ENCODE results near the gene FRAS1. TPM values are rescaled to one million over a fixed set of nuclear protein-coding genes. Genes with fewer than 3 reads are reported as not detected.

FRAS1 gene
- total RNA-seq, 1 experiment from 2014 or later: 0.23 TPM

- H3K27me3 ChIP-seq (ENCODE audit: control insufficient read depth, insufficient read depth, low read length): no peaks in the 10 kb centered on the region
- no peak for ATAC-seq
- BruUV-seq (replicated peaks): no TSS peak
- H3K27ac ChIP-seq (ENCODE audit: low read length): no peak overlapping the region
- H3K4me3 ChIP-seq (ENCODE audit: low read depth in 2 of 2, low read length in 2 of 2): no peak overlapping the region
- DNase-seq (ENCODE audit: low read depth, low spot score): no peak
- in situ Hi-C loops (cut with HindIII; ENCODE audit: low pct_unique_long_range_greater_than_20kb, low sequenced_read_pairs): no loop called here
- TF ChIP-seq CTCF (IDR thresholded peaks at IDR 0.05) (no peak), TCF7L2 (IDR thresholded peaks at IDR 0.05; ENCODE audit: low read depth, low read length) (no peak), SIN3A (IDR thresholded peaks at IDR 0.05; ENCODE audit: borderline replicate concordance, insufficient read depth, low read depth, low read length) (no peak), POLR2AphosphoS5 (IDR thresholded peaks at IDR 0.05; ENCODE audit: low read depth, low read length) (no peak)
- TF ChIP-seq, protein P1, sequence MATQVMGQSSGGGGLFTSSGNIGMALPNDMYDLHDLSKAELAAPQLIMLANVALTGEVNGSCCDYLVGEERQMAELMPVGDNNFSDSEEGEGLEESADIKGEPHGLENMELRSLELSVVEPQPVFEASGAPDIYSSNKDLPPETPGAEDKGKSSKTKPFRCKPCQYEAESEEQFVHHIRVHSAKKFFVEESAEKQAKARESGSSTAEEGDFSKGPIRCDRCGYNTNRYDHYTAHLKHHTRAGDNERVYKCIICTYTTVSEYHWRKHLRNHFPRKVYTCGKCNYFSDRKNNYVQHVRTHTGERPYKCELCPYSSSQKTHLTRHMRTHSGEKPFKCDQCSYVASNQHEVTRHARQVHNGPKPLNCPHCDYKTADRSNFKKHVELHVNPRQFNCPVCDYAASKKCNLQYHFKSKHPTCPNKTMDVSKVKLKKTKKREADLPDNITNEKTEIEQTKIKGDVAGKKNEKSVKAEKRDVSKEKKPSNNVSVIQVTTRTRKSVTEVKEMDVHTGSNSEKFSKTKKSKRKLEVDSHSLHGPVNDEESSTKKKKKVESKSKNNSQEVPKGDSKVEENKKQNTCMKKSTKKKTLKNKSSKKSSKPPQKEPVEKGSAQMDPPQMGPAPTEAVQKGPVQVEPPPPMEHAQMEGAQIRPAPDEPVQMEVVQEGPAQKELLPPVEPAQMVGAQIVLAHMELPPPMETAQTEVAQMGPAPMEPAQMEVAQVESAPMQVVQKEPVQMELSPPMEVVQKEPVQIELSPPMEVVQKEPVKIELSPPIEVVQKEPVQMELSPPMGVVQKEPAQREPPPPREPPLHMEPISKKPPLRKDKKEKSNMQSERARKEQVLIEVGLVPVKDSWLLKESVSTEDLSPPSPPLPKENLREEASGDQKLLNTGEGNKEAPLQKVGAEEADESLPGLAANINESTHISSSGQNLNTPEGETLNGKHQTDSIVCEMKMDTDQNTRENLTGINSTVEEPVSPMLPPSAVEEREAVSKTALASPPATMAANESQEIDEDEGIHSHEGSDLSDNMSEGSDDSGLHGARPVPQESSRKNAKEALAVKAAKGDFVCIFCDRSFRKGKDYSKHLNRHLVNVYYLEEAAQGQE (IDR thresholded peaks at IDR 0.05; ENCODE audit: insufficient read depth in 1 of 2, low read depth in 2 of 2, low read length in 1 of 2): no peak
- ChIA-PET POLR2A (no interaction called here), CTCF (no interaction called here)
- intact Hi-C loops (cut with micrococcal nuclease; ENCODE audit: unreplicated experiment): no loop called here
- no peaks in the 10 kb centered on the region for H3K36me3 ChIP-seq (ENCODE audit: control insufficient read depth, insufficient read depth, low read length)
- no peaks in the 10 kb centered on the region for H3K4me1 ChIP-seq (ENCODE audit: control insufficient read depth, insufficient read depth, low read length)
- no peaks in the 10 kb centered on the region for H3K9me3 ChIP-seq (ENCODE audit: control insufficient read depth, insufficient read depth, low read depth, low read length)
Measured at GRCh38 chr4:78397292-78397630, 340.1 kb downstream of the FRAS1 start.

DNA sequence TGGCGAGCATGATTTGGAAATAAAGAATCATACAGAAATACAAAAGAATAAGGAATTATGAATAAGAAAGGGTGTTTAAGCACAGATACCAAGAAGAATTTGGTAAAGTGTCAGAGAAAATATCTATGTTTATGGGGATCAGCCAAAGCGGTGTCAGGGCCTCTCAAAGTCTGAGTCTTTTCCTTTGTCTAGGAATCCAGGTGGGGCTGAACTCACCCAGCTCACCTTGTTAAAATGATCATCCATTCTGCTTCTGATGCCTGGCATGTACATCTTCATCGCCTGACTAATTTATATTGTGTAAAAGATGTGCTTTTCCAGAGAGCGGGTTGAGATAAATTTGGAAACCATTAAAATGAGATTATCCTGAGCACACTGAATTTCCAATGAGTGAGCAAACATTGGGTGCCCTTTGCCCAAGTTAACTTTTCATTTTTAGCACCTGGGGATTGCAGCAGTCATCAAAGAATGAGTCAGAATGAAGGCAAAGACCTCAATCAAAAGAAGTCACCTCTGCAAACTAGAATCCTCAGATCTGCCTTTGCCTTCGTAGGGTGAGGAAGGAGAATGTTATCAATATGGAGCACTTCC is 352.6 kb downstream of the FRAS1 start:
- intact Hi-C loops (cut with micrococcal nuclease; ENCODE audit: unreplicated experiment): no loop called here
- no peak overlapping the region for H3K27ac ChIP-seq (ENCODE audit: low read length)
- H3K27me3 ChIP-seq (ENCODE audit: control insufficient read depth, insufficient read depth, low read length): no peaks in the 10 kb centered on the region
- ATAC-seq: no peak
- POLR2A ChIA-PET: no interaction called here
- in situ Hi-C loops (cut with HindIII; ENCODE audit: low pct_unique_long_range_greater_than_20kb, low sequenced_read_pairs): no loop called here
- no peaks in the 10 kb centered on the region for H3K9me3 ChIP-seq (ENCODE audit: control insufficient read depth, insufficient read depth, low read depth, low read length)
- H3K4me3 ChIP-seq (ENCODE audit: low read depth in 2 of 2, low read length in 2 of 2): no peak overlapping the region
- TF ChIP-seq, protein P1 (IDR thresholded peaks at IDR 0.05; ENCODE audit: insufficient read depth in 1 of 2, low read depth in 2 of 2, low read length in 1 of 2): no peak
- TF ChIP-seq CTCF (IDR thresholded peaks at IDR 0.05) (no peak), POLR2AphosphoS5 (IDR thresholded peaks at IDR 0.05; ENCODE audit: low read depth, low read length) (no peak), SIN3A (IDR thresholded peaks at IDR 0.05; ENCODE audit: borderline replicate concordance, insufficient read depth, low read depth, low read length) (no peak), TCF7L2 (IDR thresholded peaks at IDR 0.05; ENCODE audit: low read depth, low read length) (no peak)
- no TSS peak for BruUV-seq (replicated peaks)
- no peaks in the 10 kb centered on the region for H3K4me1 ChIP-seq (ENCODE audit: control insufficient read depth, insufficient read depth, low read length)
- no peak for DNase-seq (ENCODE audit: low read depth, low spot score)
- no peaks in the 10 kb centered on the region for H3K36me3 ChIP-seq (ENCODE audit: control insufficient read depth, insufficient read depth, low read length)
- CTCF ChIA-PET: no interaction called here

Measured in Panc1 (cell line).